Stomach (tissue), 9 donors: ENCODE measurements around the gene ARV1. TPM values are rescaled to one million over a fixed set of nuclear protein-coding genes. Genes with fewer than 3 reads are reported as not detected.
"Not testable (repeated sequence)": the region's sequence is repeated elsewhere in the genome, so short reads cannot be mapped to it uniquely, and the experiment has no call there.

Source experiments
- DNase-seq, 2 donors: peaks; one replicate each; pipeline versions ENCODE4 v3.0.0 to v3.0.0-alpha.2; 2013 to 2019
- H3K27ac ChIP-seq, 5 donors: fragments of 200-600 bp in 4 of 5; sonication (generic) in 4 of 5; one replicate each; pipeline ENCODE4 v1.5.1; 2013 to 2019; ENCODE audit warnings: mild to moderate bottlenecking in 1 of 5, moderate library complexity in 1 of 5
- H3K27me3 ChIP-seq, 3 donors: fragments of 200-600 bp; sonication (generic); one replicate each; pipeline ENCODE4 v1.5.1; 2017 to 2019; ENCODE audit warnings: mixed run types in 1 of 3
- H3K36me3 ChIP-seq, 4 donors: fragments of 200-600 bp; sonication (generic); 1 replicate in 3 of 4; 2 replicates in 1 of 4; pipeline ENCODE4 v1.5.1; 2016 to 2019
- H3K4me1 ChIP-seq, 4 donors: fragments of 200-600 bp; sonication (generic); one replicate each; pipeline ENCODE4 v1.5.1; 2016 to 2019
- H3K4me3 ChIP-seq, 4 donors: fragments of 200-600 bp; sonication (generic) in 3 of 4; one replicate each; pipeline ENCODE4 v1.5.1; 2016 to 2019; ENCODE audit warnings: mild to moderate bottlenecking in 1 of 4
- H3K9me3 ChIP-seq, 4 donors: fragments of 200-600 bp; sonication (generic); one replicate each; pipeline ENCODE4 v1.5.1; 2016 to 2019
- EP300 ChIP-seq: sonication (generic); formaldehyde crosslinking; IDR thresholded peaks from one replicate; pipeline ENCODE4 v1.6.1; 2017; ENCODE audit warnings: antibody characterized with exemption
- POLR2A ChIP-seq, 4 donors: fragments of 450-650 bp; IDR thresholded peaks; one replicate each; pipeline ENCODE4 v1.6.1; 2016; ENCODE audit warnings: antibody characterized with exemption in 4 of 4, control low read depth in 2 of 4, mild to moderate bottlenecking in 1 of 4, moderate library complexity in 1 of 4
- POLR2AphosphoS5 ChIP-seq, 3 donors: sonication (generic); formaldehyde crosslinking; IDR thresholded peaks; one replicate each; pipeline ENCODE4 v1.6.1; 2016; ENCODE audit warnings: antibody characterized with exemption in 3 of 3
- WGBS, 5 donors: extraction: QIAGEN DNeasy Blood & Tissue Kit in 3 of 5; methylation state at CpG; one replicate each; pipeline versions ENCODE4 v1.1.5 to v1.1.7; 2013 to 2018; 5-methylcytosine and 5-hydroxymethylcytosine counted together
- intact Hi-C: fragments of 100-400 bp; cut with DNase I; formaldehyde crosslinking; loops from one replicate; pipeline ENCODE4 v1.15.1; 2023; ENCODE audit warnings: low total_unique reads
- polyA plus RNA-seq, 3 donors: library from polyadenylated mRNA; stranded (reverse); fragments of 200-250 nt; gene quantifications; one replicate each; pipeline ENCODE4 v1.2.3, GENCODE V29; 2013
- total RNA-seq, 5 donors: library from RNA; depleted of rRNA; stranded (reverse); fragments of >200 nt; gene quantifications; one replicate each; pipeline versions ENCODE4 v1.1.0 to v1.2.3, GENCODE V29; 2014 to 2016
- TF ChIP-seq, protein P1 (sequence below), 7 experiments: fragments of 450-650 bp in 4 of 7; fragments of 200-600 bp in 3 of 7; sonication (generic) in 3 of 7; IDR thresholded peaks; one replicate each; pipeline ENCODE4 v1.5.1; 2016 to 2019; ENCODE audit warnings: antibody characterized with exemption in 7 of 7, control low read depth in 2 of 7, mild to moderate bottlenecking in 1 of 7
- donor health status: healthy with polysubstance abuse.
- donor health status: Bipolar disorder and iron deficiency.
- donor health status: healthy.

Gene ARV1
- total and polyA plus RNA-seq, 8 donors = 11.0 to 38.8 (median 18.8) TPM

GRCh38 chr1:230994860-230995259 lies 16.0 kb downstream of the ARV1 start:
- Histone ChIP-seq H3K27me3 (no peaks in the 10 kb centered on the region), H3K4me1 (peaks cover 0 to 21% (median 16%) of the 10 kb centered on the region in 4 donors), H3K36me3 (peaks cover 44 to 79% (median 64%) of the 10 kb centered on the region in 4 donors), H3K27ac (no peak overlapping the region), H3K9me3 (no peaks in the 10 kb centered on the region), H3K4me3 (no peak overlapping the region)
- intact Hi-C loops = no loop called here
- 96 to 100% (median 97%) methylated on average over 1 of the region's 1 CpG for WGBS, 5 donors
- TF ChIP-seq POLR2A (IDR thresholded peaks at IDR 0.05) (no peak), POLR2AphosphoS5 (IDR thresholded peaks at IDR 0.05) (no peak), EP300 (no peak)
- TF ChIP-seq, protein P1, sequence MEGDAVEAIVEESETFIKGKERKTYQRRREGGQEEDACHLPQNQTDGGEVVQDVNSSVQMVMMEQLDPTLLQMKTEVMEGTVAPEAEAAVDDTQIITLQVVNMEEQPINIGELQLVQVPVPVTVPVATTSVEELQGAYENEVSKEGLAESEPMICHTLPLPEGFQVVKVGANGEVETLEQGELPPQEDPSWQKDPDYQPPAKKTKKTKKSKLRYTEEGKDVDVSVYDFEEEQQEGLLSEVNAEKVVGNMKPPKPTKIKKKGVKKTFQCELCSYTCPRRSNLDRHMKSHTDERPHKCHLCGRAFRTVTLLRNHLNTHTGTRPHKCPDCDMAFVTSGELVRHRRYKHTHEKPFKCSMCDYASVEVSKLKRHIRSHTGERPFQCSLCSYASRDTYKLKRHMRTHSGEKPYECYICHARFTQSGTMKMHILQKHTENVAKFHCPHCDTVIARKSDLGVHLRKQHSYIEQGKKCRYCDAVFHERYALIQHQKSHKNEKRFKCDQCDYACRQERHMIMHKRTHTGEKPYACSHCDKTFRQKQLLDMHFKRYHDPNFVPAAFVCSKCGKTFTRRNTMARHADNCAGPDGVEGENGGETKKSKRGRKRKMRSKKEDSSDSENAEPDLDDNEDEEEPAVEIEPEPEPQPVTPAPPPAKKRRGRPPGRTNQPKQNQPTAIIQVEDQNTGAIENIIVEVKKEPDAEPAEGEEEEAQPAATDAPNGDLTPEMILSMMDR (IDR thresholded peaks at IDR 0.05) = no peak
- DNase-seq = no peak

GRCh38 chr1:231000201-231000600 lies 21.3 kb downstream of the ARV1 start:
- peaks cover 0 to 30% (median 21%) of the 10 kb centered on the region in 4 donors for H3K9me3 ChIP-seq
- no peak overlapping the region for H3K27ac ChIP-seq
- no peak overlapping the region for H3K4me3 ChIP-seq
- no peak for DNase-seq
- intact Hi-C loops = no loop called here
- TF ChIP-seq, protein P1 (IDR thresholded peaks at IDR 0.05) = no peak
- TF ChIP-seq POLR2AphosphoS5 (IDR thresholded peaks at IDR 0.05) = no peak
- TF ChIP-seq POLR2A (IDR thresholded peaks at IDR 0.05) = no peak
- TF ChIP-seq EP300 = no peak
- WGBS, 5 donors = 94 to 98% (median 95%) methylated on average over 4 of the region's 4 CpGs
- H3K4me1 ChIP-seq = no peaks in the 10 kb centered on the region
- peaks cover 54 to 80% (median 70%) of the 10 kb centered on the region in 4 donors for H3K36me3 ChIP-seq
- no peaks in the 10 kb centered on the region for H3K27me3 ChIP-seq

- Histone ChIP-seq H3K4me1 (no peaks in the 10 kb centered on the region), H3K9me3 (peaks cover 0 to 33% (median 23%) of the 10 kb centered on the region in 4 donors), H3K36me3 (peaks cover 52 to 77% (median 69%) of the 10 kb centered on the region in 4 donors), H3K4me3 (no peak overlapping the region), H3K27me3 (no peaks in the 10 kb centered on the region), H3K27ac (no peak overlapping the region)
- WGBS, 5 donors = 91 to 100% (median 95%) methylated on average over 1 of the region's 1 CpG
- no peak for DNase-seq
- intact Hi-C loops = no loop called here
- no peak for TF ChIP-seq EP300
- no peak for TF ChIP-seq POLR2AphosphoS5 (IDR thresholded peaks at IDR 0.05)
- no peak for TF ChIP-seq POLR2A (IDR thresholded peaks at IDR 0.05)
- TF ChIP-seq, protein P1 (IDR thresholded peaks at IDR 0.05) = no peak
Observed at GRCh38 chr1:231000639-231001038, 21.7 kb downstream of the ARV1 start.

DNA sequence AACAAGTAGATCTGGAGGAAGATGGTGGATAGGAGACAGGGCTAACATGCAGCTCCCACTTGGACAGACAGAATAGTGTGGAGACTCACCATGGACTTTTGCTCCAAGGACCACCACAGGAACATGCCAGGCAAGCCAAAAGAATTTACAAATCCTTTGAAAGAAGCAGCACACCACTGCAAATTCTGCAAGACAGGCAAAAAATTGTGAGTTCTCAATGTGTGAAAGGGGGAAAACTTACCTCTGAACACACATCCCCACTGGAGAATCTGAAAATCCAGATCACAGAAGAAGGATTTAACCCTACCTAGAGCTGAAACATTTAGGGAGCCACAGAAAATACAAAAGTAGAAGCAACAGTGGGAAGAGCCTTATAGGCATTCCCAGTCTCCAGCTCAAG lies 23.0 kb downstream of the ARV1 start:
- TF ChIP-seq EP300 = no peak
- no peak for TF ChIP-seq POLR2AphosphoS5 (IDR thresholded peaks at IDR 0.05)
- TF ChIP-seq POLR2A (IDR thresholded peaks at IDR 0.05) = no peak
- TF ChIP-seq, protein P1 (IDR thresholded peaks at IDR 0.05) = no peak

GRCh38 chr1:231007535-231007934 lies 28.6 kb downstream of the ARV1 start:
- H3K4me1 ChIP-seq, H3K27ac ChIP-seq, DNase-seq, H3K36me3 ChIP-seq, H3K27me3 ChIP-seq, H3K4me3 ChIP-seq, intact Hi-C loops: not testable (repeated sequence)
- H3K9me3 ChIP-seq = peaks cover 2 to 50% (median 28%) of the 10 kb centered on the region in 4 donors
- WGBS, 5 donors = 42 to 74% (median 64%) methylated on average over 1 of the region's 1 CpG

More for the DNA sequence above, 23.0 kb downstream of the ARV1 start:
- Histone ChIP-seq H3K4me3 (no peak overlapping the region), H3K9me3 (peaks cover 0 to 40% (median 24%) of the 10 kb centered on the region in 4 donors), H3K36me3 (peaks cover 40 to 65% (median 56%) of the 10 kb centered on the region in 4 donors), H3K27me3 (no peaks in the 10 kb centered on the region), H3K27ac (no peak overlapping the region), H3K4me1 (no peaks in the 10 kb centered on the region)
- intact Hi-C loops = no loop called here
- no peak for DNase-seq
